Kidney glomerular epithelial cell (primary cell): ENCODE data around the gene CNPY1.

ENCODE experiments used
- DNase-seq: peaks from one replicate; lab custom pipeline; 2025; lab: John Stamatoyannopoulos, UW

Gene CNPY1

DNA sequence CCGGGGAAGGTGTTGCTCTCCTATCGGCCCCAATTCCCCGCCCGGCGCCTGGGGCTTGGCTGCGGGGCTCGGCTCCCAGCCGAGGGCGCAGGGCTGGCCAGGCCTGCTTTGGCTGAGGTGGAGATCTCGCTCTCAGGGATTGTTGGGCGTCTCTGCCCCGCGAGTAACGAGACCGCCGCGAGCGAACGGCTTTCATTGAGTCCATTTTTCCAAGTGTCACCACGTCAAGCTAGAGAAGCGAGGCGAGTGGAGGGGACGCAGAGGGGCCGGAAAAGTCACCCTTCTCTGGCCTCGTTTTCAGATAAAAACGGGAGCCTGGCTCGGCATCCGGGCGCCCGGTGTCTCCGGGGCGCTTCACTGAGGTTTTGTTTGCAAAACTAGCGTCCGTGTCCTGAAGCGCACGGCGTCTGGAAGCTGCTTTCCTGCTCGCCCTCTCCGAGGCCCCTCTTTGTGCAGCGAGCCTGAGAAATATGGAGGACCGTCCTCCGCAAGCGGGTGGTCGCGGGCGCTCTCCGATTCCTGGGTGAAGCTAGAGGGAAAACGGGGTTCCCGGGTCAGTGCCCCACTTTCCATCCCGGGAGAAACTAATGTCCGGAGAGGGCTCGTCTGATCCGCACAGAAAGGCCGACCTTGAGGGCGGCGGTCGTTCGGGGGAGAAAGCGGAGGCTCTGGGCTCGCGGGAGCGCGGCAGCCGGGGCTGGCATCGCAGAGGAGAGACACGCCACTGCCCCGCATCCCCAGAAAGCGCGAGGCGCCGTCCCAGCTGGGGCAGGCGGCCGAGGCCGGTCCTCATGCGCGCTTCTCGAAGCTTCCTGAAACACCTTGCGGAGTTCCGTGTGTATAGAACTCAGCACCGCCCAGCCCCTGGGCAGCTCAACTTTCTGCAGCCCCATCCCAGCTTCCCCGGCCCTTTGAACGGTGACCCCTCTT is 91.9 kb downstream of the CNPY1 start:
- no peak for DNase-seq

DNA sequence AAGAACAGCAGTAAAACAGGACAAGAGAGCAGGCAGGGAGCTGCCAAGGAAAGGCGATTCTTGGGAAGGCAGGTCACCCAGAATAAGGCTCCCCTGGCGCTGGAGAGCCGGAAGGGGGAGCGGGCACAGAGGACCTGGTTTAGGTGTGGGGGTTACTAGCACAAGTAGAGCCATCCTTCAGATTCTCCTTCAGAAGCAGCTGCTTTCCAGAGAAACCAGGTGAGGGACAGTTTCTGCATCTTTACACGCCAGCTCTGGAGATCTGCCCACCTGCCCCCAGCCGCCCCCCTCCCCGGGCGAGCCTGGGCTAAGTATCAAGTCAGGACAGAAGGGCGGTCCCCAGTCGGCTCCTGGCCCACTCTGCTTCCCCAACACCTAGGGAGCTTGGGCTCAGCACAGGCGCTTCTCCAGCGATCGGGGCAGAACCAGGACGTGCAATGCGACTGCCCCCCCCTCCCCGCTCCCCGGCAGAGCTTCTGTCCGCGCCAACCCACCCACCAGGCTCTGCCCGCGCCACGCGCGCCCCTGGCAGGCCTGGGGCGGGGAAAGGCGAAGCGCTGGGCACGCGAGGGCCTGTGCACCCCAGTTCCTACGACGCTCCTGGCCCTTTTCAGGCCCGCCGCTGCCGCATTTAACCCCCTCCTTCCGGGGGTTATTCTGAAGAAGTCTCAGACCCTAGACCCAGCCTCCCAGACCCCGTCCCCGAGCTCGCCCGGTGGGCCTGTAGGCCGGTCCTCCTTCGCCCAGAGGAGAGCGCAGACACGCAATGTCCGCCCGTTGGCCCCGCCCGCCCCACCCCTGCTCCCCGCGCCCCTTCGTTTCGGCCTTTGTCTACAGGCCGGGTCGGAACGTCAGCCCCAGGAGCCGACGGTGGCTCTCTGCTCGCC is 92.8 kb downstream of the CNPY1 start:
- DNase-seq, result no peak

DNA sequence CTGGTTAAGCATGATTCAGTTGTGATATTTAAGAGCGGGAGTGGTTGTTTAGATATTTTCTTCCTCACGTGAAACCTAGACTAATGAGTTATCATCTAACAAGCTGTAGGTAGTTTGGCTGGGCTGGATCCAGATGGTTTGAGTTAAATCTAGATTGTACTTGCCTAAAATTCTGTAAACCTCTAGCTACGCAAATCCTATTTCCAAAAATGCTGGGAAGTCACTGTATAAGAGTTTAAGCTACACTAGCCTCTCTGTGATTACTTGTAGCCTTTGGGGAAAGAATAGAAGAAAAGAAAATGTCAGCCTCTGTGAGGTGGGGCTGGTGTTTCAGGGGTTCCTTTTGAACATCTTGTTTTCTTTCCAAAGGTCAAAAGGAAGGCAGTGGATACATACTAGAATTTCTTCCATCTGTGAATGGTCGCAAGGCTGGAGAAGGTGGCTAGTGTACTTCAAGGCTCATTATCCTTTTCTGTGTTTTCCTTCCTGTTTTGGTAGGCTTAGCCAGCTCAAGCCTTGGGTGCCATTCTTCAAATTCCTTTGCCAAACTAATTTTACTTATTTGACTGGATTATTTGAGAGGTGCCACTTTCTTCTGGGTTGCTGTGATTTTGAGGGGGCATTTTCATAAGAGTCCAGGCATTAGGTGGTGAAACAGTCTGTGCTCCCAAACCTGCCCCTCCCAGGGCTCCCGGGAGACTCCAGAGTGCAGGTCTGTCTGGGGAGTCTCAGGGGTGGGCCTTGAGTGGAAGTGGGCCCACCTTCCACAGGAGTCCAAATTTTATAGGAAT is 93.7 kb downstream of the CNPY1 start:
- no peak for DNase-seq

DNA sequence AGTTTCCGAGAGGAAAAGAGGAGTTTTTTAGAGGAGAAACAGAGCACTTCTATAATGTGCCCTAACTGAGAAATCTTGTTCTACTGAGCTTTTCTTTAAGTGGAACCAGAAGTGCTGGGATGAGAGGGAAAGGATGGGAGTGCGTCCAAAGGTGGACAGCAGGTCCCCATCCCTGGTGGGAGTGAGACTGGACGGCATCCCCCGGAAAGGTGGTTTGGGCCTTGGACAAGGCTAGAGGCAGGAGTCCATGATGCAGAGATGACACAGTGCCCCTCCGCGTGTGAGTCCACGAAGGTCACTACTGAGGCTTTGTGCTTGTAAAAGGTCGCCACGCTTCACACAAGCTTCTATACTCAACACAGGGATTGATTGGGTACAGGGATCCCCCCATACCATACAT is 94.5 kb downstream of the CNPY1 start:
- DNase-seq, result no peak
